Activated T-cell treated with anti-CD3 and anti-CD28 coated beads for 4 hours (primary cell): Measurements from ENCODE around the gene CST11.
A peak's percentile ranks its signal among the peaks of the same experiment; 100 is the strongest.

Experiments
- DNase-seq: peaks from one replicate; pipeline ENCODE4 v3.0.0-alpha.2; 2020

CST11 gene

DNA sequence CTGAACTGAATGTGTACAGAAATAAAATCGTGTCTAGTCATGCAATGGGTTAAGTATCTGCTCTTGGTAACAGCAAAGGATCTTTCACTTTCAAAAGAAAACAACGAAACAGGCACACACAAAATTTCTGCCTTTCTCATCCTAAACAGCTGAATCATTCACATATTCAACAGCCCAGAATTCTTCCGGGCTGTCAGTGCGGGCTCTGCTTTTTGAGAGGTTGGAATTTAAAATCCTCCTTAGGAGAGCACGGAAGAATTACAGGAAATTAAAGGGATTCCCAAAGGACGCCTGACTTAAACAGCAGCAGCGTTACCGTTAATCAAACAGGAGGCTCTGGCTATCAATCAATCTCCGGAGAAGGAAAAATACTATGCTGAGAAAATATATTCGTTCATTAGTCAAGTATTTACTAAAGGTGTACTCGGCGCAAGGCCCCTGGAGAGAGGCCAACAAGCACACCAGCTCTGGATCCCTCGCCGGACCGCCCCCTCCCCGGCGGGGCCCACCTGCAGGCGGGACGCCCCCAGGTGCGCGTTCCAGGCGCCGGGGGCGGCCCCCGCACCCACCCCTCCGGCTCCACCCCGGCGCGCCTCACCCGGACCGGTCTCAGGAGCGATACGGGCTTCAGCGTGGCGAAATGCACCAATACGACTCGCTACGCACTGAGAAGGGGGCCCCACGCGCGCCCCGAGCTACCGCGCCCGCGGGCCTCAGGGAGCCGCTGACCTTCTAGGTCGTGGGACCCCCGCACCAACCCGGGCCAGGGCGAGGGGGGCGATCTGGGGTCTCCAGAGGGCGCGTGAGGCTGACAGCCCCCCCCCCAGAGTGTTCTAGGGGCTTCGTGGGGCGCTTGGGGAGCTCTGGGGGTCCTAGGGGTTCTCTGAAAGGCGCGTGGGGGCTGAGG lies 32.4 kb downstream of the CST11 start:
- peak; percentile 43 for DNase-seq

- no peak for DNase-seq
Measured at GRCh38 chr20:23419657-23419994, 33.0 kb downstream of the CST11 start.

- no peak for DNase-seq
Measured at GRCh38 chr20:23417861-23418260, 34.8 kb downstream of the CST11 start.

DNA sequence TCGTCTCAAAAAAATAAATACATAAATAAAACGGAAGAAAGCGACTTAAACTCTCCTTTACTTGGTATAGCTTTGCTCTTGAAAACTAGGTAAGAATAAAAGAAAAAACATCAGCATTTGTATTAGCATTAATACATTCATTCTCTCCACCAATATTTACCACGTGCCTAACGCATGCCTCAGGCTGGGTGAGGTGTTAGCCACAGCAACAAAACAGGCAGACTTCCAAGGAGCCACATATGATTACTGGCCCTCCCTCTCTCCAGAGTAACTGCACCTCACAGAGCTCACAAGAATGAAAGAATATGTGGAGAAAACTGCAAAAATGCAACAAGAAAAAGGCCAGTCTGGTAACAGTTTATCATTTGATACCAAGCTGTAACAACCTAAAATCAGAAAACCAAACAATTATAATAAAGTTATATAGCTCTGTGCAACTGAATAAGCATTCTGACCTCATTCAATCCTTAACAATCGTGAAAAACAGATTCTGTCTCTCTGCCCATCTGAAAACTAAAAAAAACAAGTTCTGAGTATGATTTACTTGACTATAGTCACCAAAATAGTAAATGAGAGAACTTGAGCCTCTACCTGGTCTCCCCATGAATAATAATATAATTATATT lies 36.6 kb downstream of the CST11 start:
- DNase-seq, result no peak

DNA sequence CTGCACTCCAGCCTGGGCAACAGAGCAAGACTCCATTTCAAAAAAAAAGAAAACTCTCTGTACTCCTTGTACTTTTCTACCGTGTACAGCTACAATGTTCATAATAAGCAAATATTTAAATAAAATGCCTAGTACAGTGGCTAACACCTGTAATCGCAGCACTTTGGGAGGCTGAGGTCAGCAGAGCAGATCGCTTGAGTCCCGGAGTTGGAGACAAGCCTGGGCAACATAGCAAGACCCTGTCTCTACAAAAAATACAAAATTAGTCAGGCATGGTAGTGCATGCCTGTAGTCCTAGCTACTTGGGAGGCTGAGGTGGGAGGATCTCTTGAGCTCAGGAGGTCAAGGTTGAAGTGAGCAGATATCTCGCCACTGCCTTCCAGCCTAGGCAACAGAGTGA lies 37.1 kb downstream of the CST11 start:
- no peak for DNase-seq

DNA sequence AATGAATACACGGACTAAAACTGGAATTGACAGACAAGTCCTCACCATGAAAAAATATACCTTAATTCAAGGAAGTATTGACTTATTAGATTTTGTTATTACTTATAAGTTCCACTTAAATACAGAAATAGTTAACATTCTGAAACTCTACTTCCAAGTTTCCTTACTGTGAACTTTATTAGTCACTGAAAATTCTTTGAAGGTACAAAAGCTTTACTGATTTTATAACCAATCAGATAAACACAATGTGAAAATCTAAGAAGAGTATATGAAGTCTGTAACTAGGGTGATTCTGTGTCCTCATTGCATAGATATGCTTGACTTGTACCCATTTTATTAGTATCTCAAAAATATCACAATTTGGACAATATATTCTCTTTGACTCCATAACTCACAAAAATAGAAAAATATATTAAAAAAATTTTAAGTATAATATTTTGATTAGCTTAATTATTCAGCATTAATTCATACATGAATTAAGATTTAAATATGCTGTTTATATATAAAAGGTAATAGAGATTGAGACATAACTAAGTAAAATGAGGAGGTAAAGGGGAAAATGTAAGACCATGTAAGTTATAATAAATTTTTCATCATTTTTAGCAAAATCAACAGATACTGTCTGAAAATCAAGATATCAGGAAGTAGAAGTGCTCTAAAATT lies 38.0 kb downstream of the CST11 start:
- no peak for DNase-seq

DNA sequence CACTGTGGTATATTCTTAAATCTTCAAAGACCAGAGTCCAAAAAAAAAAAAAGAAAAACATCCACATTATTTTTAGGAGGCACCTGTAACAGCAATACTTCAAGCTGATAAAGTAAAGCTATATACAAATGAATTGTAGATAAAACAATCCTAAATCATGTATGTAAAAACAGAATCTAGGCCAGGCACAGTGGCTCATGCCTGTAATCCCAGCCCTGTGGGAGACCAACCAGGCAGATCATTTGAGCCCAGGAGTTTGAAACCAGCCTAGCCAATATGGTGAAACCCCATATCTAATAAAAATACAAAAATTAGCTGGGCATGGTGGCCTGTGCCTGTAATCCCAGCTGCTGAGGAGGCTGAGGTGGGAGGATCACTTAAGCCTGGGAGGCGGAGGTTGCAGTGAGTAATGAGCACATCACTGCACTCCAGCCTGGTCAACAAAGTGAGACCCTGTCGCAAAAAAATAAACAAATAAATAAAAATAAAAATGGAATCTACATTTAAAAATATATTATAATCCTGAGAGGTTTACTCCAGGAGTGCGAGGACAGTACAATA lies 38.7 kb downstream of the CST11 start:
- DNase-seq, result no peak

GRCh38 chr20:23412026-23412425 lies 40.6 kb downstream of the CST11 start:
- no peak for DNase-seq

DNA sequence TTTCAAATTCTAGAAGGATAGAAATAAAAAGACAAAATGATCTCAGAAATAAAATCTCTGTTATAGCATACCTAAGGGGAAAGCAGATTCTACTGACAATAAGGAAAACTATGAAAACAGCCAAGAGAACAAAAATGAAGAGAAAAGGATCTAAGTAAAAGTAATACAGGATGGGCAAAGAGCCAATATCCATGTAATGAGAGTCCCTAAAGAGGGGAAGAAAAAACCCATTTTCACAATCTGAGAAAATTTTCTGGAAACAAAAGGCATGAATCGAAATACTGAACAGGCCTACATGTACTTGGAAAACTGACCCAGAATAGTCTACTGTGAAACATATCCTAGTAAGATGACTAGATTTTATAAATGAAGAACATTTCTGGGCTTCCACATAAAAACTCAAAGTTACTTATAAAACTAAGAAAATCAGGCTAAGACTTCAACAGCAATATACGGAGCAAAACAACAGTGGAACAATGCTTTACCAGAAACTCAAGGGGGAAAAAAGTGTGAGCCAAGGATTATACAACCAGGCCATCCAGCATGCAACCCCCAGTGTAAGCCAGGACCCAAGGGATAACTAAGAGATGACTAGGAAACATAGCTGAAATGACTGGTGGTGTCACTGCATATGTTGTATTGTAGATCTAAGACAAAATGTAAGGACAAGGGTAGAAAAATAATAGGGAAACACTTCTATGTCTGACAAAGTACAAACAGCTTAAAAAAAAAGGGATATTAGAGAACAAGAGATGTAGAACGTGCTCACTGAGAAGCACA lies 41.6 kb downstream of the CST11 start:
- no peak for DNase-seq

DNA sequence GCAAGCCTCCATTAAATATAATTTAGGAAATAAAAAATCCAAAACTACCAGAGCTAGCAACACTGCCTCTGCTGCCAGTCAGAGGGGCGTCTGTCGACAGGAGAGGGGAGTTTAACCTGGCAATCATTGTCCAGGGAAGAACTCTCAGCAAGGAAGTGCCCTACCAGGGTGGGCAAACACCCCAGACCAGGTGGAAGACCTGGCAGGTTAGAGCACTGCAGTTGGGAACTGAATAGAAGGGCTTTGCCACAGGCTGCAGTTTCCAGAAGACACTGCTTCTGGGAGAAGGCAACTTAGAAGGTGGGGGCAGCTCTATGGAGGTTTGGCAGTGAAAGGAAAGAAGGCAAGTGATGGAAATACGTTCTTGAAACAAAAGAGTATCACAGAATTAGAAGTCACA lies 42.9 kb downstream of the CST11 start:
- DNase-seq, result no peak

GRCh38 chr20:23408957-23409356 lies 43.7 kb downstream of the CST11 start:
- DNase-seq, result no peak

DNA sequence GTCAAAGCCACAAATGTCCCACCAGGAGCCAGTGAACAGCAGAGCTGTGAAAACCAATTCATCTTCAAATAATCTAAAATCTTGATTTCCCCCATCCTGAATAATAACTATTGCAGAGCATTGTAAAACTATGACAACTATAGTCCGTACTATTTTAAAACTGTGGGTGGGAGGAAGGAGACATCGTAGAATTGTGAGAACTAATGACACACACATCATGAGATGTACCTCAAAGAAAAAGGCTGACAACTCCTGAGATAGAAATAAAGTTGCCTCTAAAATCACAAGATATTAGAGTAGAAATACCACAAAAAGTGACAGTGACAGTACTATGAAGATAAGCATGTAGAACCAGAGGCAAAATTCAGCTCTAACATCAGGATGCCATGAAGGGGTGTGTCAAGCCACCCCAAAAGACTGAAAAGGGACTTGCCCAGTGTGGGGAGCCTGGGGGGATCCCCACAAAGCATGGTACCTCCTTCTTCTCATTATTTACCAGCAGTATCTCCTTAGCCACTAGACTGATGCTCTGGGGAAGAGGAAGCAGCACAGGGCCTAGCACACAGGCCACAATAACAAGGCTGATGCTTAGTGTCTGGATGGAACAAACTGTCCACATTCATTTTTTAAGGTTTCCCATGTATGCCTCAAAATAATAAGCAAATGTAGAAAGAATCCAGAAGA lies 44.8 kb downstream of the CST11 start:
- DNase-seq, result no peak

DNA sequence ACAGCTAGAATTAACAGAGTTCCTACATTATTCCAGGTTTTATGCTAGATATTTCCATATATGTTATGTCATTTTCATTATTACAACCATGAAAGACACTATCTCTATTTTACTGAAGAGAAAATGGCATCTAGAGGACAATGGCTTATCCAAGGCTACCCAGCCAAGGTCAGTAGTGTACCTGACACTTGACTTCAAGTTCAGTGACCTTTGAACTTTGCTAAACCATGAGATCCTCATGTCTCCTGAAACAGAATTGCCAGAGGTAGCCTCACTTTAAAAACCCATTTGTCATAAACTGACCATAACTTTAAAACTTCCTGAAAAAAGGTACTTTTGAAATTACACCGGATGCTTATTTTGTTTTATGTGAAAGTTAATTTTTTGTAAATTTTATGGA lies 45.8 kb downstream of the CST11 start:
- no peak for DNase-seq

- DNase-seq, result no peak
Measured at GRCh38 chr20:23404196-23404595, 48.5 kb downstream of the CST11 start.

GRCh38 chr20:23403751-23404150 lies 48.9 kb downstream of the CST11 start:
- DNase-seq, result no peak

GRCh38 chr20:23401051-23401450 lies 51.6 kb downstream of the CST11 start:
- no peak for DNase-seq
